Activated CD4-positive, CD25-positive, alpha-beta regulatory T cell (primary cell): ENCODE results near the gene UBN1.

Source experiments
- DNase-seq, 4 experiments: peaks; one replicate each; lab custom pipeline; 2025; lab: John Stamatoyannopoulos, UW

The UBN1 gene

DNA sequence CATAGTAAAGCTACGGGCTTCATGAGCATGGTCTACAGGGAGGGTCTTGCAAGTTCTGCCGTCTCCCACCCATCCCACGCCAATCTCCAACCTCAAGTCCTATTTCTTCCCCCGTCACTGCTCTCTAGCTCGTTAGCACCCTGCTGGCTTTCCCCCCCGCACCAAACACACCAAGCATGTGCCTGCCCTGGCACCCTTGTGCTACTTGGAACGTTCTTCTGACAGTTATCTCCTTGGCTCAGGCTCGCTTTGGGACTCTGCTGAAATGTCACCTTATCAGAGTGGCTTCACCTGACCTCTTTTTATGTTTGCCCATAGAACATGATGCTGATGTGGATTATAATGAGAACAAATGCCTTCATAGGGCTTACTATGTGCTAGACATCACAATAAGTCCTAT lies 22.1 kb upstream of the UBN1 start:
- DNase-seq = no peak

DNA sequence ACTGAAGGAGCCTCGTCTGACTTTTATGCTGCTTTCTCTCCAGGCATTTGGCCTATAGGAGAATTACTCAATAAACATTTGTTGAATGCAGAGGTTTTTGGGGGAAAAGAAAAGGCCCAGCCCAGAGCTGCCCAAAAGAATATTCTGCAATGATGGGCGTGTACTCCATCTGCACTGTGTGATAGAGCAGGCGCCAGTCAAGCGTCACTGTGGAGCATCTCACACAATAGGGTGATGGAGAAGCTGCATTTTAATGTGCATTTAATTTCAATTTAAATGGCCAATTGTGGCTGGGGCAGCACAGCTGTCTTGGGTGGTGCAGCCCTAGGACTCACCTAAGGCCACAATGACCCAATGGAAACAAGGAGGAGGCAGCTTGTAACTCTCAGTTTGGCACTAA lies 20.8 kb upstream of the UBN1 start:
- no peak for DNase-seq

DNA sequence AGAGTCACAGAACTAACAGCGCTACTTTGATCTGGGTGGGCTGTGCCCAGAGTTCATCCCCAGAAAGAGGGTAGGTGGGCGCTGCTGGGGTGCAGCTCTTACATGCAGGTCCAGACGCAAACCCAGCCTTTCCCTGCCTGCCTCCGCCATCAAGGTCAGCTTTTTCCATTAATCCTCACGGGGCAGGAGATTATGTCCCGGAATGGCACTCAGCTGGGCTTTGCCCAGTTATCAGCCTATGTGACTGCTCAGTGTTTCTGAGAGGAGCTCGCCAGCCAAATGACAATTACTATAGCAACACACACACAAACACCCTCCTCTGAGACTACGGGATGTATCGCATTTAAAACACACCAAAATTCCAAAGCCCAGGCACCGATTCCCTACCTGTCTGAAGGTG lies 20.3 kb upstream of the UBN1 start:
- no peak for DNase-seq

DNA sequence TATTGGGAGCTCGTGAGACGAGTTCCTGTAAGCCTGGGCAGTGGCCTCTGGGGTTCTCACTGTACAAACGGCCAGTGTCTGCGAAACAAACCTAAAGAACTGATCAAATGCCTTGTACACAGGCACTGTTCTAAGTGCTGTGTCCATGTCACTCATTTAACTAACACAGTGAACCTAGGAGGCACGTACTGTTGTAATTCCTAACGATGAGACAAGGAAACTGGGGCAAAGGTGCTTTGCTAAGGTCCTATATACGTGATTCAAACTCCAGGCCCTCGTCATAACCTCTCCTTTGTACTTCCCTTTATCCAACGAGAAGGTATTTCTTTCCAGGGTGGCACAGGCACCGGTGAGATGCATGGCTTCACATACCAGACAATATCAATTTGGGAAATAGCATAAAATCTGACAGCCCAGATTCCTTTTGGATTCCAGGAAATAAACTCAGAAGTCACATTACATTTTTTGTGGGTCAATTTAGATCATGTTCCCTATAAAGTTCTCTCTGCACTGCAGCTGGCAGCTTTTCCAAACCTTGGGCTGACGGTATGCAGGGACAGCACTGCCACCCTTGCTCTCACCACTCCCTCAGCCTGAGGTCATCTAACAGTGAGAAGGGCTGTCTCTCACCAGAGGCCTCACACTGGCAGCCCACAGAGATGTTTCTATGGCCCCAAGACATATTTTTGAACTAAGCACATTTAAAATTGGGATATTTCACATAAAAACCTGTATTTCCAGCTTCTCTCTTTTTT lies 18.5 kb upstream of the UBN1 start:
- no peak for DNase-seq

DNA sequence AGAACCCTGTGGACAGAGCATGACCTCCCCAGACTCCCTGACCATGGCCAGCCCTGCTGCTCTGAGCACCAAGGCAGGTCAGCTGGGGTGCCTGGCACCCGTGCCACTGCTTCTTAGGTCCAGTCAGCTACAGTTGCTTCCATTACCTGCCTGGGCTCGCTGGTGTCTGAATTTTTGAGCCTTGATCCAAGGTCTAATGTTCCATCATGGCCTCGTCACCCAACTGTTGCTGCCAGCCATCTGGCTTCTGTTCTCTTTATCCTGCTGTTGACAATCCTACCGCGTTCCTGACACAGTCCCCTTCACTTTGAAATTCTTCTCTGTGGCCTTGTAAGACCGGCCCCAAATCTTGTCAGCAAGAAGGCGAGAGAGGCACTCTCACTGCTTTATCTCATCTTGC lies 16.9 kb upstream of the UBN1 start:
- no peak for DNase-seq

DNA sequence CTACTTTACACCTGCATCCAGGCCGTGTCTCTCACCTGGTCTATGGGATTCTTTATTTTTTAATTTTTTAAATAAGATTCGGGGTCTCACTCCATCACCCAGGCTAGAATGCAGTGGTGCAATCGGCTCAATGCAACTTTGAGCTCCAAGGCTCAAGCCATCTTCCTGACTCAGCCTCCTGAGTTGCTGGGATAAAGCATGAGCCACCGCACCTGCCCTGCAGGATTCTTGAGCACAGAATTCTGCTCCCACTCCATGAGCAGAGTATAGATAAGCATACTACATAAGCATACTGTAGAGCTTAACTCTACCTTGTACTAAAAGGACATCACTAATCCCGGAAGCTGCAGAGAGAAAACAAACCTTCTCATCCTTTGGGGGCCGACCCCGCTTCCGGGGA lies 15.7 kb upstream of the UBN1 start:
- DNase-seq = no peak

DNA sequence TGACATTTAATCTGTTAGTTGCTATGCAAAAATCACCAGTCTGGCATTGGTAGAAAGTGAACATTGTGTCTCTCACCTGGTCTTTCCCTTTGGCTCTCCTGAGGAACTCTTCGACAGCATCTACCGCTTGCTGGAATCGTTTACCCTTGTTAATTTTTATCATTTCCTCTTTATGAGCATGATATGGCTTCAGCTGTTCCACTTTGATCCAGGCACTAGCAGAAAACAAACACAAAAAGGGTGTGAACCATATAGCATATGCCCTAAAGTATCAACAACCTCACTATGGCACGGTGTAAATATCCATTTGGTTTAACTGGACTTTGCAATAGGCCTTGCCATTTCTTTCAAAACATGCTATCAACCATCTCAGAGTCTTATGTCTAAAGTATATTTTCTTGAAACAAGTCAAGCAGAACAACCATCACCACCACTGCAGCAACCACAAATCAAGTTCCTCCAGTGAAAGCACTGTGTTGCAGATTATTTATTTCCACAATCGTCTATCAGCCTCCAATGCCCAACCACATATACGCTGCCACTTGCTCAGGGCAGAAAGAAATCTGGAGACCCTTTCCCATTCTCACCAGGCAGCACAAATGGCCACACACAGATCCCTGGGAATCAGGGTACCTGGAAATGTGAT lies 14.5 kb upstream of the UBN1 start:
- no peak for DNase-seq

DNA sequence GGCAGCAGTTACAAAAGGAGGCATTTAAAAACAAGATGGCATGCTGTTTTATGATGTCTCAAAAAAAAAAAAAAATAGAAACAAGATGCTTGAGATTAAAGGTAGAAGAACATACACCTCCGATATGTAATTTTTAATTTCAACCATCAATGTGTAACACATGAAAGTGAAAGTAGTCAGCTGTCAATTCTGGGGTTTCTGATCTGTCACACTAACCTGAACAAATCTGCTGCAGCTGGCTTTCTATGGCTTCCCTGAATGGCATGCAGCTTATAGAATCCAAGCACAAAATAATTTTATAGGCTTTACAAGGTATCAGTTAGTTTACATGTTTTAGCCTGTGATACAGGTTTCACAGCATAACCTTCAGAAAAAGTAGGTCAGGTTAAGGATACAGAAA lies 13.7 kb upstream of the UBN1 start:
- no peak for DNase-seq

DNA sequence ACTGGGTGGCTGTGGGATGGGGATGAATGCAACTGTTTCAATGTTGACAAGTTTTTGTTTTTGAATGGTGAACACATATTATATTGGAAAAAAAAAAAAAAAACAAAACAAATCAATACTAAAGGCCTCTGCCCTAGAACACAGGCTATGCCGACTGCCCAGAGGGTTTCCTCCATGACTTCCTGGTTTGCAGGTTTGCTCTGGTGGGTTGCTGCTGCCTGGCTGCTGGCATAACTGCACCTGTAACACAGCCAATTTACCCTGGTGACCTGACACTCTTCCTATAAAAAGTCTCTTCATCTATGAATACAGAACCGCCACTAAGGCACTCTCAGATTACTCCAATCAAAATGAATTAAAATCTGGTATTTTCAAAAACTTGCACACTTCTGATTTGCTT lies 10.6 kb upstream of the UBN1 start:
- no peak for DNase-seq

DNA sequence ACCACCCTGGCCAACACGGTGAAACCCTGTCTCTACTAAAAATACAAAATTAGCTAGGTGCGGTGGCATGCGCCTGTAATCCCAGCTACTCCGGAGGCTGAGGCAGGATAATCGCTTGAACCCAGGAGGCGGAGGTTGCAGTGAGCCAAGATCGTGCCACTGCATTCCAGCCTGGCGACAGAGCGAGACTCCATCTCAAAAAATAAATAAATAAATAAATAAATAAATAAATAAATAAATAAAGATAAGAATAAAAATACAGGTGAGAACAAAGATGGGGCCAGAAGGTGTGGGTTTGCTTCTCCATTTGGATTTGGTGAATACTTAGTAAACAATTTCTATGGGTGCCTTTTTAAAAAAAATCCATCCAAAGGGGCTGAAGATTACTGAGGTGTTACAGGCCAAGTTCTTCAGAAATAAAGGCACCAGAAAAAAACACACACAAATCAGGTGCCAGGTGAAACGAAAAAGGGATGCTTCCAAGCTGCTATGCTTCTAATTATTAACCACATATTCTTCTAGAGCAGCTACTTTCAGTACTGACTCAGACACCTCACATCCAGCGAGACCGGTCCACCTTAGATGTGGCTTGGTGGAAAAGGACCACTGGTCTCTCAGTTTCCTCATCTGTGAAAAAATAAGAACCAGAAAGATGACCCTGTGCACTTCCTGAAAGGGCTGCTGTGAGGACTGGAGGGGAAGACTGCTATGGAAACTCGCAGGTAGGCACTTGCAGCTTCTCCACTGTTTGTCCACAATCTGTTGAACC lies 9.4 kb upstream of the UBN1 start:
- DNase-seq = no peak

DNA sequence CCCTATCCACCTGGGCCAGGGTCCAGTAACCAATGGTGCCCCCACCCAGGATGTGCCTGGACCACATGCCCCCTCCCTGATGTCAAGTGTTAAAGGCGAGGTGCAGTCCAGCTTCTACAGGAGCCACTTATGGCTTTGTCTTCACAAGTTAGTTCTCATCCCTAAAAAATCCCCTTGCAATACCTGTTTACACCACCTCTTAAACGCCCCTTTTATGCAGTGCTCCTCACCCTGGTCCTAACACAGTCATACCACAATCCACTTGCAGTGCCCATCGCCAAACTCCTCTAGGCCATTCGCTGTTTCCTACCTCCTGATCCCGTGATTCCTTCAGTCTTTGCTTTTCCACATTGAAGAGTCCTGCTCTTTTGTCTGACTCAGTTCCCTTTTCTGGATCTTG lies 7.3 kb upstream of the UBN1 start:
- no peak for DNase-seq

DNA sequence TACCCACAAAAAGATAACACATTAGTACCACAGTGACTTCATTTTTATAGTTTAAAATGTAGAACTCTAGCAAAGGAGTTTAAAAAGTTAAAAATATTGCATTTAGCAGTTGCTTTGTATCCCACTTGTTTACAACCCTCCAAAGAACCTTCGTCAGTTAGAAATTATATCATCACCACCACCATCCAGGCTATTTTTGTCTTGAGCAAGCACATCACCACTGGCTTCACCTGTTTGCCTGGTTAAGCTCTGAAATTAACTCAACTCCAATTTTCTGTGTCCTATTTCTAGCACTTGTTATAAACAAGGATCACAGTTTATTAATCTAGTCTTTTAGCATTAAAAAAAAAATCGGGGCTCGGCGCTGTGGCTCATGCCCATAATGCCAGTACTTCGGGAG lies 6.3 kb upstream of the UBN1 start:
- DNase-seq = no peak

DNA sequence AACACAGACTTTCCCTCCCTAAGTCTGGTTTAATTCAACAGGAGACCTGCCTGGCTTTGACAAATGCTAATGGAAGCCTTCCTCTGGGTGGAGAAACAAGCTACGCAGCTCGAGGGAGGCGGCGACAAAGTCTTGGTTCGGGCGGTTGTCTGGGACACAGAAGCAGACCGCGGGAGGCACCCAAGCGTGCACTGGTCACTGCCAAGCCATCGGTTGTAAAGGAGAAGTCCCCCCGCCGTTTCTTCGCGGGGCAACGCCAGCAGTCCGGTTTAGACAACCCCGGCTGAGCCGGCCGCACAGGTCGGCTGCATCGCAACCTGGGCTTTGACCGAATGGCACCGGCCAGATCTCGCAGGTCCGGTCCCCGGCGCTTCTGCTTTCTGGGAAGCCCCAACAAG lies 779 bp upstream of the UBN1 start:
- DNase-seq = peak in 1 of 4 experiments; percentile 15

DNA sequence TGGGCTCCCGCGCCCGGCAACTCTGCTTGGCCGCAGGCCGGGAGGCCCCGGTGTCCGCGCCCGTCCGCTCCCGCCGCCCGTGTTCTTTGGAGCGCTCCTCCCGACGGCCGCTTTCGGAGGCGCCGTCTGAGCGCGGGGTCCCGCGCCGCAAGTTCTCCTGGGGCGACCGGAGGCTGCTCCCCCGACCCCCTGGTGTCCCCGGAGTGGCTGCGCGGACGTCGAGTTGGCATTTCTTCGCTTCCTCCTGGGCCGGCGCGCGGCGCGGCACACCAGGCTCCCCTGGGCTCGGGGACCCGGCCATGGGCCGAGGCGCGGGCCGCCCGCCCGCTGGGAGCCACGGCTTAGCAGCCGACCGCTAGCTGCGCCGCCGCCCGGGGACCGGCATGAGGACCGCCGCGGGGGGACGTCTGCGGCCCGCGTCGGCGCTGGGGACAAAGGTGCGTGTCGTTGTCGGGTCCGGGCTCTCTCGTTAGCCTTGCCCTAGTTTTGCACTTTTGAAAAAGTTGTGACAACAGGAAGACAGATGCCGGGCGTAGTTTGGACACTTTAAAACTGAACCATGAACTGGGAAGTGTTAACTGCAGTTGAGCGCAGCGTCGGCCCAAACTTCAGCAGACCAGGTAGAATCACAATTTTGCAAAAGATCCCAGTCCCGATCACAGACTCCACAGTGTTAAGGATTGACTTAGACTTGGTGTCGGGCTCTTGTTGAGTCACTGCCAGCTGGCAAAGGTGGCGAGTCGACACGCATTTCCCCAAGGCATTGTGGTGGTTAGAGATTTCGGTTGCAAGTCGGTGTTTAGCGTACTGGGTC lies 700 bp downstream of the UBN1 start:
- peak in 2 of 4 experiments; percentile 12 to 27 for DNase-seq

DNA sequence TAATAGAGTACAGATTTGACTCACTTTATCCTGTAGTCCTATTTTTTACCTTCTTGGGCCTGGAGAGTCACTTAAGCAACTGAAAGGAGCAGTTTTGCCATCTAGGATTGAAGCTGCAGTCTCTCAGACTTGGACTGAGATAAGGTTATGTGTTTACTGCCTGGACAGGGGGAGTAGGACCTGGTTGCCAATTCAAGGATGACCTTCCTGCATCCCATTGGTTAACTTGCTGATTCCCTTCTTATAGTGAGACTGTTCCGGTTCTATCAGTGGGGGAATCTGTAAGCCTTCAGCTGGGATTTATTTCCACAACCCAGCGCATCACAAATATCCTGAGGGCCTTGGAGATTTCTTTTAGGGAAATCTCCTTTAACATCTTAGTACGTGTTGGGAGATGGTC lies 2.9 kb downstream of the UBN1 start:
- no peak for DNase-seq

DNA sequence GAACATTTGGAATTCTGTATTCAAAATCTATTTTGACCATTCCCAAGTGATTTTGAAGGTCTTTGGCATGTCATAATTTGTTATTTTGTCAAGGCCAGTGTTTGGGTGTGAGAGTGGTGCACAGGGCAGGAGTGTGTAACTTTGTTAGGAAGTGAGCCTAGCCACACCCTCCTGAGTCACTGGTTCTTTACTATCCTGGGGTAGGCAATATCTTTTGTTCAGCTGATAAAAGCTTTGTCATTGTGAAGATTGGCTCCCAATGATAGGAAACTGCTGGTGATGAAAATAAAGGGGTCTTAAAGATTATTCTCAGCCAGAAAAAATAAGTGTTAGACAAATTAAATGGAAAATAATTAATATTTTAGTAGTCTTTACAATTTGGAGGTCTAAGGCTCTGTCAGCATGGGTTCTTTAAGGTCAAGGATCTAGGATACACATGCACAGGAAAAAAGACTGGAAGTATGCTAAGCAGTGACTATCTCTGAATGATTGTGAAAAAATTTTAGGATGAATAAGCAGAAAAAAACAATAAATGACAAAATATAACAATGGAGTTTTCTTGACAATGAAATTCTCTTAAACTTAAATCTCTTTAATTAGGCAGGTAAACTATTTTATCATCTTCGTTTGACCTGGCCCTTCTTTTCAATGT lies 5.1 kb downstream of the UBN1 start:
- DNase-seq = no peak

DNA sequence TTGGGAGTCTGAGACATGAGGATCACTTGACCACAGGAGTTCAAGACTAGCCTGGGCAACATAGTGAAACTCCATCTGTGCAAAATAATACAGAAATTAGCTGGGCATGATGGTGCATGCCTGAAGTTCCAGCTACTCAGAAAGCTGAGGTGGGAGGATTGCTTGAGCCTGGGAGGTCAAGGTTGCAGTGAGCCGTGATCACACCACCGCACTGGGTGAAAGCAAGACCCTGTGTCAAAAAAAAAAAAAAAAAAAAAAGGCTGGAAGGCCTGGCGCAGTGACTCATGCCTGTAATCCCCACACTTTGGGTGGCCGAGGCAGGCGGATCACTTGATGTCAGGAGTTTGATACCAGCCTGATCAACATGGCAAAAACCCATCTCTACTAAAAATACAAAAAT lies 8.1 kb downstream of the UBN1 start:
- no peak for DNase-seq

DNA sequence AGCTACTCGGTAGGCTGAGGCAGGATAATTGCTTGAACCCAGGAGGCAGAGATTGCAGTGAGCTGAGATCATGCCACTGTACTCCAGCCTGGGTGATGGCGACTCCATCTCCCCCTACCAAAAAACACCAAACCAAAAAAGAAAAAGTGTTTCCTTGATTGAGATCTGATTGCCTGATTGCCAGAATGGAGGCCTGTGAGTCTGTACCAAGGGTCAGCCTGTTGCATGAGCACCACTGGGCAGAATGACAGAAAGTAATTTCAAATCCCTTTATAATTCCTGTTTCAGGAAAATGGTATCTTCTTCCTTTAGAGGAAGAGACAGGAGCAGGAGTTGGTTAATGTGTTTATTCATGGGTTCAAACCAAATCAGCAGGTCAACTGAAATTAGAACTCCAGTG lies 8.5 kb downstream of the UBN1 start:
- DNase-seq = no peak

DNA sequence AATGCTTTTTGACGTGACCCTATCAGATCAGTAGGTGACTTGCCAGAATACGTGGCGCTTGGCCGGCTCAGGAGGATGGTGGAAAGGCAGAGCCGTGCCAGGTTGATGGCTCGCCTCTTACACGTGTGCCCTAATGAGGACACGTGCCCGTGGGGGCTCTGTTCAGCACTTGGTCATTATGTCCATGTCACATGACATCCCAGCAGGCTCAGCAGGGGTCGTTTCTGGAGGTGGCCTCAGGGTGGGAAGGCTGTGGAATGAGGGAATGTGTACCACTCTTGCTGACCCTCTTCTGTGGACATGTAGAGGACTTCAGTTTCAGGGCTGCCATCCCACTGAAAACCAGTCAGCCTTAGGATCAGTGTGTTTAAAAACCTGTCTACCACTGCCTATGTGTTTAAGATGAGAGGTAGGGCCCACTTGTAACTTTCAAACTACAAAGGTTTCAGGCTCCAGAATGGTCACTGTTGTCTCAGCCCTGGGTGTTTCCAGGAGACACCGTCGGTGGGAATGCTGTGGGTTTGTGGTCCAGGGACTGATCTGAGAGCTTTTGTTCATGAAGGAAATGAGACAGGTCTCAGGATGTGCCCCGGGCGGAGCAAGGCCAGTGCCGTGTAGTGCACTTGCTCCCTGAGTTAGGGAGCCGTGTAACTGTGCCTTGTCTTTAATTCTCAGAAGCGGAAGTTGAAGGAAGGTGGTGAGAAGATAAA lies 12.1 kb downstream of the UBN1 start:
- no peak for DNase-seq

DNA sequence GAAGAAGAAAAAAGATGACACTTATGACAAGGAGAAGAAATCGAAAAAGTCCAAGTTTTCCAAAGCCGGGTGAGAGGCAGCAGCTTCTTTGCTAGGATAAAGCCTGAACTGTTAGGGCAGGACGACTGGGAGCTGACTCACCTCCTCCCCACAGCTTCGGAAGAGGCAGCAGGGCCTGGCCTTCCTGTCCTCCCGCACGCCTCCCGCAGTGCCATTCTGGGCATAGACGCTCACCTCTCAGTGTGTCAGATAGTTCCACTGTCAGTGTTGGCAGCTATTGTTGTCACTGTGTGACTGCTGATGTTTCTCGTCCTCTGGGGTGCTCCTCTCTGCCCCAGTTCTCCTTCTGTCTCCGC lies 12.6 kb downstream of the UBN1 start:
- DNase-seq = no peak

DNA sequence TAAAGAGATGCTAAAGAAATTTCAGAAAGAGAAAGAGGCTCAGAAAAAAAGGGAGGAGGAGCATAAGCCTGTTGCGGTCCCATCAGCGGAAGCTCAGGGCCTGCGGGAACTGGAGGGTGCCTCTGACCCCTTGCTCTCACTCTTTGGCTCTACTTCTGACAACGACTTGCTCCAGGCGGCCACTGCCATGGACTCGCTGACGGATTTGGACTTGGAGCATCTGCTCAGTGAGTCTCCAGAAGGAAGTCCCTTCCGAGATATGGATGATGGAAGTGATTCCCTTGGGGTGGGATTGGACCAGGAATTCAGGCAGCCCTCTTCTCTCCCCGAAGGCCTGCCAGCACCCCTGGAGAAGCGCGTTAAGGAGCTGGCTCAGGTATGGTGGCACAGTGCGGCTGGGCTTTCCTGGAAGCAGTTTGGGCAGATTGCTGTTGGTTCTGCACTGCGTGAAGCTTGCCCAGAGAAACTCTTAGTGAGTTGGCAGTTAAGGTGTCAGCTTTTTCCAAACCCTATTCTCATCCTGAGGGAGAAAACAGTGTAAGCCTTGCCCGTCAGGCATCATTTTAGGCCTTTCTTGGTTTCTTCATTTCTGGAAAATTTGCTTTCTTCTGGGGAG lies 13.6 kb downstream of the UBN1 start:
- no peak for DNase-seq
